NCI-H345 (cell line): ENCODE results near the gene CCDC63.
"Not testable (repeated sequence)": the region's sequence is repeated elsewhere in the genome, so short reads cannot be mapped to it uniquely, and the experiment has no call there.

Source experiments
- DNase-seq: peaks from one replicate; lab custom pipeline; 2025; lab: John Stamatoyannopoulos, UW

CCDC63 gene

GRCh38 chr12:110923192-110923591 lies 76.4 kb downstream of the CCDC63 start:
- DNase-seq = no peak

- no peak for DNase-seq
Measured at GRCh38 chr12:110923692-110924334, 77.0 kb downstream of the CCDC63 start.

GRCh38 chr12:110927546-110927945 lies 80.8 kb downstream of the CCDC63 start:
- no peak for DNase-seq

GRCh38 chr12:110928700-110929099 lies 81.9 kb downstream of the CCDC63 start:
- DNase-seq = no peak

- no peak for DNase-seq
Measured at GRCh38 chr12:110929818-110930217, 83.0 kb downstream of the CCDC63 start.

- DNase-seq = no peak
Measured at GRCh38 chr12:110930348-110931314, 83.8 kb downstream of the CCDC63 start.

- DNase-seq = no peak
Measured at GRCh38 chr12:110931315-110931728, 84.5 kb downstream of the CCDC63 start.

- DNase-seq = no peak
Measured at GRCh38 chr12:110932046-110932445, 85.3 kb downstream of the CCDC63 start.

GRCh38 chr12:110933326-110933974 lies 86.7 kb downstream of the CCDC63 start:
- DNase-seq = no peak

GRCh38 chr12:110934093-110934852 lies 87.5 kb downstream of the CCDC63 start:
- no peak for DNase-seq

GRCh38 chr12:110935588-110935987 lies 88.8 kb downstream of the CCDC63 start:
- no peak for DNase-seq

- DNase-seq = no peak
Measured at GRCh38 chr12:110936367-110937103, 89.7 kb downstream of the CCDC63 start.

GRCh38 chr12:110937104-110937641 lies 90.4 kb downstream of the CCDC63 start:
- peak; percentile 51 for DNase-seq

GRCh38 chr12:110940296-110940695 lies 93.5 kb downstream of the CCDC63 start:
- no peak for DNase-seq

- no peak for DNase-seq
Measured at GRCh38 chr12:110940933-110941332, 94.1 kb downstream of the CCDC63 start.

- DNase-seq = no peak
Measured at GRCh38 chr12:110941391-110941790, 94.6 kb downstream of the CCDC63 start.

GRCh38 chr12:110943373-110943772 lies 96.6 kb downstream of the CCDC63 start:
- DNase-seq = no peak

- DNase-seq = no peak
Measured at GRCh38 chr12:110948041-110948440, 101.3 kb downstream of the CCDC63 start.

- DNase-seq = not testable (repeated sequence)
Measured at GRCh38 chr12:110950466-110950865, 103.7 kb downstream of the CCDC63 start.

GRCh38 chr12:110950867-110951266 lies 104.1 kb downstream of the CCDC63 start:
- not testable (repeated sequence) for DNase-seq
